HG03103 (cell line): ENCODE results near the gene BBC3.
A peak's percentile ranks its signal among the peaks of the same experiment; 100 is the strongest.

Source experiments
- ATAC-seq: cut with Tn5 transposase; IDR thresholded peaks from one replicate; pipeline ENCODE4 v1.9.1; 2021; ENCODE audit warnings: low read depth; ENCODE audit not compliant: unreplicated experiment

Gene BBC3

DNA sequence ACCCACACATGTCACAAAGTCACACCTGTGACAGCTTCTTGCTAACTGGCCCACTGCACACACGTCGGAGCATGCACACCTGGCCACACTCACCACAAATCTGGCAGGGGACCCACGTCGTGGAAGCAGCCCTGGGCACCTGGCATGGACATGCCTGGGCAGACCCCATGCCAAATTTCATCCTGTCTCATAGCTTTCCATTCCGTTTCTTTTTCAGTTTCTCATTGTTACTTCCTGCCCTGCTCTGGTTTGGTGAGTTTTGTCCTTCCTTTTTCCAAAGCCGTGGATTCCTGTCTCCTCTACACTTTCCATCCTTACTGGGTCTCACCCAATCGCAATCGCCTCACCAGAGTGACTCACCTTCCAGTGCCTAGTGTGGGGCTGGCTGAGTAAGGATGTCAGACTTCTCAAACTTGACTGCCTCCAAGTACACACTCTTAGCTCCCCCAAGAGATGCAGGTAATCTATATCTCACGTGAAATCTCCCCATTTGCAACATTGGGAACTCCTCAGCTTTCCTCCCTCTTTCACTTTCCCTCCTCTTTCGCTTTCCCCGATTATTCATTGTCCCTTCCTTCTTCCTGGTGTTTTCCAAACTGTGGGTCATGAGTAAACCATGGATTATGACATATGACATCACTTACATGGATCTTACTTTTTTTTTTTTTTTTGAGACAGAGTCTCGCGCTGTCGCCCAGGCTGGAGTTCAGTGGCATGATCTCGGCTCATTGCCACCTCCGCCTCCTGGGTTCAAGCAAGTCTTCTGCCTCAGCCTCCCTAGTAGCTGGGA lies 1.6 kb upstream of the BBC3 start:
- no peak for ATAC-seq

DNA sequence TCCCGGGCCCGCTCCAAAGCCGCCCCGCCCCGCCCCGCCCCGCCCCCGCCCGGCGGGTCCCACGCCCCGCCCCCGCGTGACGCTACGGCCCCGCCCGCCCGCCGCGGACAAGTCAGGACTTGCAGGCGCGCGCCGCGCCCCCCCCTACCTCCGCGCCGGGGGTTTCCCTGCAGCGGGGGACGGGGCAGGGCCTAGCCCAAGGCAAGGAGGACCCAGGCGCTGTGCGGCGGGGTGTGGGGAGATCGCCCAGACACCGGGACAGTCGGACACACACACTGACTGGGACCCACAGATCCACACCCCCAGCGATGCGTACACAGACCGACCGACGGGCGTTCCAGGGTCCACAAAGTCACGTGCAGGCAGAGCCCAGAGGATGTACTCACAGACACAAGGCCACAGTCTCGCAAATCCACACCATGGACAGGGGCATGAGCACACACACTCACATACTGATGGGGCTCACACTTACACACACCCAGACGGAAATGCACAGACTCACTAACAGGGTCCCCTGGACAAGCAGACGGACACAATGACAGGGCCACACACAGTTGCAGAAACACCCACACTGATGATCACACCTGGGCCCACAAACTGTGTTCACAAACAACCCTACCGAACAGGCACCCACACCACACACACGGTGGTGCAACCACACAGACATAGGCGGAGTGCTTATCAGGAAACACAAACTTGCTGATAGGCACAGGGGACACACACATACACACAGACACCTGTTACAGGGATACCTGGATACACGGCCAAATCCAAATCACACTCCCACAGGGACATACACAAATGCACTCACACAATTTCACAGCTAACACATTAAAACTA lies 436 bp upstream of the BBC3 start:
- no peak for ATAC-seq

DNA sequence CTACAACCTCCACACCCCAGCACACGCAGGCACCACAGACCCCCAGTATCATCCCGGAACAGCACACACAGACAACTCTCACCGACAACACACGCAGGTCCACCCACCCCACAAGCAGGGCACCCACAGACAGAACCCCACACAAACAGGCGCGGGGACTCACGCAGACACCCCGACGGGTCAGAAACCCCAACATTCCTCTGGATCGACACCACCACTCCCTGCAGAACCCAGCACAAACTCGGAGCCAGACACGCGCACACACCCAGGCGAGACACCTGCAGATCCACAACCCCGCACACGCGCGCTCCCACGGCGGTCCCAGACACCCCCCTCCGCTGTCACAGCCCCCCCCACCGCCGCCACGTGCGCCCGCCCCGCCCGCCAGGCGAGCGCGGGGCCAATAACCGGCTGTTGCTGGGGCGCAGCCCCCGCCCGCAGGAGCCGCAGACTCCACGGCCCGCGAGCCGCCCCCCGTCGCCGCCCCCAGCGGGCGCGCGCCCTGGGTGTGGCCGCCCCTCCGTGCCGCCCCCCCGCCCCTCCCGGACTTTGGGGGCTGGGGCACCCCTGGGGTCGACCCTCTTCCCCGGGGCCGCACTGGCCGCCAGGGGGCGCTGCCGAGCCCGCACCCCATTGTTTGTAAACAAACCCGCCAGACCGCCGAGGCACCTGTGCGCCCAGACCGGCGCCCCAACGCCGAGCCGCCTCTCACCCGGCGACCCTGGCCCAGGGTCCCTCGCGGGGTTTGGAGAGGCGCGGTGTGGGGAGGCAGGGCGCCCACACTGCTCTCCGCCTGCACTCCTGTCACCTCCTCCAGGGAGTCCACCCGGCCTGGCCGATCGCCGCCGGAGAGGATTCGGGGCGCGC lies 712 bp downstream of the BBC3 start:
- ATAC-seq: no peak

DNA sequence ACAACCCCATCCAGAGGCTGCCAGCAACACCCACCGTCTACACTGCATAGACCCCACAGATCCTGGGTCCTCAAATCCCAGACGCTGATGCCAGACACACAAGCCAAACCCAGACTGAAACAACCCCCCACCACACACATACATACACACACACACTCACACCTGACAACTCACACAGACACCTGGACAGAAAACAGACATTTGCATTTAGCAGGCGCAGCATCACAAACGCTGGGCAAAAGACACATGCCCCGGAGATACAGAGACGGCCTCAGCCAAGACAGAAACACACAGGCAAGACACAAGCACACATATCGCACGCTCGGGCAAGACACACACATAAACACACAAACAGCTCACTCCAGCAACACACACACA lies 1.3 kb downstream of the BBC3 start:
- no peak for ATAC-seq

DNA sequence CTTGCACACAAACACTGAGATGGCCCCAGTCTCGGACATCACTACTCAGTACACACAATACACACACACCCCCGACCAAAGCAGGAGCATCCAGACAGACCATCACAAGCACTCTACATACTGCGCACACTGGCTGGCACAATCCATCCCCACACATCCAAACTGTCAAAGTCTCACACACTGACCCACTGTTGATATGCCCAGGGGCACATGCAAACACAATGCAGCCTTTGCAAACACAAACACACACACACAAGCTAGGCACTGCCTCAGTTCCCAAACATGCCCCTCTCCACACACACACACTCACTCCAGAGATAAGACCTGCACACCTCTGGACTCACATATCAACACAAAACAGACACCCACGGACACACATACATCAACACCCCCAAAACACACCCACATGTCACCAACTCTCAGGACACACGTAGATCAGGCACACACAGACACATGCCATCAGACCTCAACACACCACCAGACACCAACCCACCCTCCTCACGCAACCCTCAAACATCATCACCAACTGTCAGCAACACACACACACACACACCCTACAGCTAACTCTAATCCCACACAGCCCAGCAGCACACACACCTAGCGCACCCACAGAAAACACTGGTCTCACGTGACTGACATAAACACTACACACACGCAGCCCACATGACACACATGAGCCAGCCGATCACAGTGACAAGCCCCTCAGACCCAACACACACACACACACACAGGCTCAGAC lies 1.9 kb downstream of the BBC3 start:
- no peak for ATAC-seq

DNA sequence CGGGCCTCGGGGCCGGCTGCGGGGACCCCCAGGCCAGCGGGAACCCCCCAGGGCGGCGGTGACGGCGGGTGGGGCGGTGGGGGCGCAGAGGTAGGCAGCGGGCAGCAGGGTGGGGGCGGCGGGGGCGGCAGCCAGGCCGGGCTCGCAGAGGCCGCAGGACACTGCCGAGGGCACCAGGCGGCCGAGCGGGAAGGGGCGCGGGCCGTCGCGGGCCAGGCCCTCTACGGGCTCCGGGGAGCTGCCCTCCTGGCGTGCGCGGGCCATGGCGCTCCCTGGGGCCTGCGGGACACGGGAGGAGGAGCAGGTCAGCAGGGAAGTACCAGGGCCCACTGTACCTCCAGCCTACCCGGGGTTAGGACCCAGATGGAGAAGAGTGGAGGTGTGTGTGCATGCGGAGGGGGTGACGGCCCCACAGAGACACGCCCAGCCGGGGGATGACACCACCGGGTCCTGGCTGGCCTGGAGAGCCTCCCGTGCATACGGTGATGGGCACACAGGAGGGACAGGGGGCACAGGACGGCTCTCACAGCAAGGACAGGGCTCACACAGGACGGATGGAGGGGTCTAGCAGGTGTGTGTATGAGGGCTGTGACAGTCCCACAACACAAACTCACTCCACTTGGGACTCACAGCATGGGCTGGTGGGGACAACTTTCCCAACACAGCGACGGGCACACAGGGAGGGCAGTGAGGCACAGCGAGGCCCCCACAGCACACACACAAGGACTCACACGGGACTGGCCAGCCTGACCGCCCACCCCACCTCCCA lies 2.6 kb downstream of the BBC3 start:
- no peak for ATAC-seq

DNA sequence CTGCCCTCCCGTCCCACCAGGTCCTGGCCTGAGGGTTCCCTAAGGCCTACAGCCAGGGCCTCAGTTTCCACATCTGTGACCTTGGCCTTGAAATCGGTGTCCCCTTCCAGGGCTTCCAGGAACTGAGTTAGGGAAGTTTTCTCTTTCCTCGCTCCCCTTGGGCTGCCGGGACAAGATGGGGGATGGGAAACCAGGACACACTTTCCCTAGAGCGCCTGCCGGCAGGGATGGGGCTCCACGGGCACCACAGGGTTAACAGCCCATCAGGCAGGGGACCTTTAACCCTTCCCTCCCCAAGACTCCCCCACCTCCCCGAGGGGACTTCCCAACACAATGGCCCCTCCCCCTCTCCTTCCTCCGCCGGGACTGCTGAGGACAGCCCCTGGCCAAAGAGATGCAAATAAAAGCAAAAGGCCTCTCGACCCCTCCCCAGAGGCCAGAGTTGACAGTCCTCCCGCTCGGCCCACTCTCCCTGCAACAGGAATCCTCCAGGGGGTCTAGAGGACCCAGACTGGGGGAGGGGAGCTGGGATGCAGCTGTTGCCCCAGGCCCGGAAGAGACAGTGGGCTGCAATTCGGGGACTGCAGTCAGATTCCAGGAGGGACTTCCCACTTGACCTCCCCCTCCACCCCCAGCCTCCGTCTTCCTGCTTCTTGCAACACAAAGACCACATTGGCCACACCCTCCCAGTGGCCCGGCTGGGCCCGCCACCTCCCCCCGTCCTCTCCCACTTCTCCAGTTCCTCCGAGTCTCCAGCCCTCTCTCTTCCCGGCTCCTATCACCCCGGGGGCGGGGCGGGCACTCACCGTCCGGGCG lies 3.4 kb downstream of the BBC3 start:
- no peak for ATAC-seq

DNA sequence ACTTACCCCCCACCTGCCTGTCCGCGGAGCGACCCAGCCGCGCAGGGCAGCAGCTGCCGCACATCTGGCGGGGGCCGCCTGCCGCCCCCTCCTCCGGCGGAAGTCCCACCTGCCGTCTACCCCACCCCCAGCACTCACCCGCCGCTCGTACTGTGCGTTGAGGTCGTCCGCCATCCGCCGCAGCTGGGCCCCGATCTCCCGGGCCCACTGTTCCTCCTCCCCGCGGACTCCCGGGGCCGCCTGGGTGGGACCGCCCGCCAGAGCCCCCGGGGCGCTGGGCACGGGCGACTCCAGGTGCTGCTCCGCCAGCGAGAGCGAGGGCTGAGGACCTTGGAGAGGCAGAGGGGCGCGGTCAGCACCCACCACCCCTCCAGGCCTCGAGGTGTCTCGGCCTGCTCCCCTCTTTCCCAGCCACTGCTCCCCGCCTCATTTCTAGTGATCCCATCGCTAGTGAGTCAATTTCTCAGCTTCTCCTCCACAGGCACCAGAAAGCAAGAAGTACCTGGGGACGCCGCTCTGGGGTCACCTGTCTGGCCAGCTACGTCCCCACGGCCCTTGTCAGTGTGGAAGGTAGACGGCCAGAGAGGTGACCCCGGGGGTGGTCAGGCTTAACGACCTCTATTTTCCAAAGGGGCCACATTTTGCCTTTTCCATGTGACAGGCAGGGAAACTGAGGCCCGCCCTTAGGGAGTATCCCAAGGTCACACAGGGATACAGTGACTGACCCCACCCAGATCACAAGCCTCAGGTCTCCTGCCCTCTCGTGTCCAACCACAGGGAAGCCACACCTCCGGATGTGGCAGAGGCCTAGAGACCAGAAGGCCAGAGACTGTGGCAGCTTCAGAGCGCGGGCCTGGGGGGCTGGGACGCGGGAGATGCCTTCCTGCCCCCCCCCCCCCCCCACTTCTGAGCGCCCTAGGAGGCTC lies 4.3 kb downstream of the BBC3 start:
- ATAC-seq: peak; percentile 16

DNA sequence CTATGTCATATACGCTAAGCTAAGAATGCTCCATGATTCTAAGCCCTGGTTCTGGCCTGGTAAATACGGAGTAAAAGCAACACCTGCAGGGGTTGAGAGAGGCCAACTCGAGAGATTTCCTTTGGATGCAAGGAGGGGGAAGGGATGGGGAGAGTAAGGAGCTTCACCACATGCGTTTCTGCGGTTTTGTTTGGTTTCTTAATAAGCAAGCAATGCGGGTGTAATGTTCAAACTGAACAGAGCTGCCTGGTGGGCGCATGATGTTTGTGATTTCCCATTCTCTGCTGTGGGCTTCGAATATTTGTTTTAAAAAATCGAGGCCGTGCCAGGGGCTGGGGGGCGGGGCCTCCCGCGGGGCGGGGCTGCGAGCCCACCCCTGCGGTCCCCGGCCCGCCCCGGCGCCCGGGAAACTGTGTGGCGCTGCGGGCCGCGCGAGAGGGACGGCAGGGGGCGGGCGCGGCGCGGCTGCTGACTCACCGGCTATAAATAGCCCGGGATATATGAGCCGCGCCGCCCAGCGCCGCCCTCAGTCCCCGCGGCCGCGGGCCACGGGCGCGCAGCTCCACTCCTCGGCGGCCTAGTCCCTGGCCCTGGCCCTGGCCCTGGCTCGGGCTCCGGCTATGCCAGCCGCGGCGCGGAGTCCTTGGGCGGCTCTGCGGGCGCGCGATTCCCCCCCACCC lies 5.1 kb downstream of the BBC3 start:
- peak; percentile 35 for ATAC-seq

DNA sequence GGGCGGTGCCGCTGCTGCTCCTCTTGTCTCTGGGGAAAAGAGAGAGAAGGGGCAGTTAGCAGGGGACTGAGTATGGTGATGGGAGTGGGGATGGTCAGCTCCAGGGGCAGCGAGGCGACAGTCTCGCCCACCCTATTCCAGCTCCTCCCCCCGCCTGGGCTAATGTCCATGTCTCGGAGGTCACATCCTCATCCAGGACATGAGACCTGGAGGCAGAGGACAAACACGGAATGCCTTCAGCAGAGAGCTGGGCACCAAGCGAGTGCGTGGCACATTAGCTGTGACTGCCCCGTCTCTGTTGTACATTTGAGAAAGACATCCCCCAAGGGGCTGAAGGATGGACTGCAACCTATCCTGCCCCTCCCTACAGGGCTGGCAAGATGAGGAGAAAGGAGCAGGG lies 9.1 kb downstream of the BBC3 start:
- ATAC-seq: no peak

DNA sequence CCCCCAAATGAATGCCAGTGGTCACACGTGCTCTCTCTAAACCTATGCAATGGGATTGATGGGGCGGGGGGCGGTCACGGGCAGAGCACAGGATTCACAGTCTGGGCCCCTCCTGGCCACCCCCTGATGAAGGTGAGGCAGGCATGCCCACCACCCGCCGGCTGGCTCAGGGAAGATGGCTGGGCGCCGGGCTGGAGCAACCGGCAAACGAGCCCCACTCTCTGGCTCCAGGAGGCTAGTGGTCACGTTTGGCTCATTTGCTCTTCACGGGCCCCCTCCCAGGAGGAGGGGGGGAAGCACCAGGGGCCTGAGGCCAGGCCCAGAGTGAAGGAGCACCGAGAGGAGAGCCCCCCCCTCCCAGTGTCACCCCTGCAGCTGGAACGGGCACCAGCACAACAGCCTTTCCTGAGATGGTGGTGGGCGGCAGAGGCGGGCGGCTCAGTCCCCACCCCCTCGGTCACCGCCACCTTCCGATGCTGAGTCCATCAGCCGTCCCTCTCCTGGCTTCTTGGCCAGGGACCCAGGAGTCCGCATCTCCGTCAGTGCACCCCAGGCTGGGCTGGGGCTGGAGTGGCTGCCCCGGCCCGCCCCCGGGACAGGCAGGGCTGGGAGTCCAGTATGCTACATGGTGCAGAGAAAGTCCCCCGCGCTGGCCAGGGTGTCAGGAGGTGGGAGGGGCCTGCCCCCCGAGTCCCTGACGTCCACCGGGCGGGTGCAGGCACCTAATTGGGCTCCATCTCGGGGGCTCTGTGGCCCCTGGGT lies 9.7 kb downstream of the BBC3 start:
- ATAC-seq: no peak

DNA sequence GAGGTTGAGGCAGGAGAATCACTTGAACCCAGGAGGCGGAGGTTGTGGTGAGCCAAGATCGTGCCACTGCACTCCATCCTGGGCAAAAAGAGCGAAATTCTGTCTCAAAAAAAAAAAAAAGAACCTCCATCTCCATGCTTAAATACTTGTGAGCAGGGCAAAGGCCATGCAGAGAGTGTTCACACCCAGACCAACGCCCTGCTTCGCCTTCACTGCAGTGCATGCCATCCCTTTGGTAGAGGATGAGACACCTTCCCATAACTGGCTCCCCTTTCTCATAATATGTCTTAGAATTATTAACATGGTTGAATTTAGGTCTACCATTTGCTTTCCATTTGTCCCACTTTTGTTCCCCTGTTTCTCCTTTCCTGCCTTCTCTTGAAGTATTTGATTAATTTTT lies 15.4 kb downstream of the BBC3 start:
- ATAC-seq: no peak

DNA sequence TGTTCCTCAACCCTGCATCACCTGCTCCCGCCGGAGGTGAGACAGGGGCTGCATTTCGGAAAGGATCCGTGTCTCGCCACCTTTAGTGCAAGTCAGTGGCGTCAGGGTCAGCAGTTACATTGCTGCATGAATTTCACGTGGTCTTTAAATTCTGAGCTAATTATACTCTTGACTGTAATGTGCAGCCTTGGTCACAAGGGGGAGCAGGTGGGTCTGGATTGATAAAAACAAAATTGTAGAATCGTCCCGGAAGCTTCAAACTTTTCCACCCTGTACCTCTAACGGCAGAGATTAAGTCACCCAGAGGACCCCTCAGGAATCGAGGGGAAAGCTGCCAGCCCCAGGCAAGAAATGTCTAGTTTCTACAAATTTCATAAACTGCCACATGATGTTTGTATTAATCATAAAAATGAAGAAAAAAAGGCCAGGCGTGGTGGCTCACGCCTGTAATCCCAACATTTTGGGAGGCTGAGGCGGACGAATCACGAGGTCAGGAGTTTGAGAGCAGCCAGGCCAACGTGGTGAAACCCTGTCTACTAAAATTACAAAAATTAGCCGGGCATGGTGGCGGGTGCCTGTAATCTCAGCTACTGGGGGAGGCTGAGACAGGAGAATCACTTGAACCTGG lies 20.2 kb downstream of the BBC3 start:
- no peak for ATAC-seq

DNA sequence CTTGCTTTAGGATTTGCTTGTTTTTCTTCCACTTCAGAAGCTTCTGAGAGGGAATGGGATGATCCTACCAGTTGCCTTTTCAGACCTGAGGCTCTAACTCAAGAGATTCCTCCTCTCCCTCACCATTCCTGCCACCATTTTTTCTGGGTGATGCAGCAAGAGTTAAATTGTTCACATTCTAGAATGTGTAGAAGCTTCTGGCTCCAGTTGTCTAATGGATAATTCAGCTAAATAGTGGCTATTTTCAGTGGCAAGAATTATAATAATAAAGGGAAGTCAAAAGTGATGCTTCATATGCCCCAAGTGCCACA lies 20.9 kb downstream of the BBC3 start:
- no peak for ATAC-seq

DNA sequence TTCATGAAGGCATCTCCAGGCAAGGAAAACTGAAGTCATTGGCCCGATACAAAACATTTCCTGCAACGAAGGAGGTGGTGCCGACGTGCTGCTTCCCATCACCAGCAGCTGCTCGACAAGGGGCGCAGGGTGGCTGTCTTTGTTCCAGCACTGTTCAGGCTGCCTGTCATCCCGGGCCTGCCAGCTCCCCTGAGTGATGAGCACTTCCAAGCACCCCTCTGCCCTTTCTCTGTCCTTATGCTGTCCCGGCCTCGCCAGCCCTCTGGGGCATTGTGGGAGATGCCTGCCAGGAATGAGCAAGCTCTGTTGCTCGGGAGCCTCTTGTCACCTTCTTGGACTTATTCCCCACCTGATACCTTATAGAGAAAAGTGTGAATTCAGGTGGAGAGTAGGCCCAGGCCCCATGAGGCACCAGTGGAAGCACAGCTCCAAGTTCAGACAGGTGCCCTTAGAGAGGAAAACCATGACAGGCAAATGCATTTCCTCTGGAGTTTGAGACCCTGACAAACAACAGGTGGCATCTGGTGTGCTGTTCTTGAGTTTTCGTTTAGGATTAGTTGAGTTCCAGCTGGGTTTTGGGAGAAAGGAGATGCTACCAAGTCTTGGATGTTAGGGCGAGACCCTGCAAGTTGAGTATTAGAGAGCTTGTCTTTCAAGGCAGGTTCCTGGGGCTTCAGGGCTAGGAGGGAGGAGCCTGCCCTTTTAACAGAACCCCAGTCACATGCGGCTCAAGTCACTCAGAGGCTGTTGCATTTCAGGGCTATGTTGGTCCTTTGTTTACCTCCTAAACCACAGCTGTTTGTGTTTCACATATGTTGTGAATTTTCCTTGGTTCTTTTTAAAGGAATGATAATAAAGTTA lies 21.4 kb downstream of the BBC3 start:
- no peak for ATAC-seq
